Measurements from ENCODE around the gene GZMB. TPM values are rescaled to one million over a fixed set of nuclear protein-coding genes. Genes with fewer than 3 reads are reported as not detected.
A peak's percentile ranks its signal among the peaks of the same experiment; 100 is the strongest.

GZMB gene
- total and polyA plus RNA-seq, 2 of the 13 experiments (the other 11 are each of a cell fraction or from before 2014, with no cell fraction given), result 0.12 TPM; not detected in 1

DNA sequence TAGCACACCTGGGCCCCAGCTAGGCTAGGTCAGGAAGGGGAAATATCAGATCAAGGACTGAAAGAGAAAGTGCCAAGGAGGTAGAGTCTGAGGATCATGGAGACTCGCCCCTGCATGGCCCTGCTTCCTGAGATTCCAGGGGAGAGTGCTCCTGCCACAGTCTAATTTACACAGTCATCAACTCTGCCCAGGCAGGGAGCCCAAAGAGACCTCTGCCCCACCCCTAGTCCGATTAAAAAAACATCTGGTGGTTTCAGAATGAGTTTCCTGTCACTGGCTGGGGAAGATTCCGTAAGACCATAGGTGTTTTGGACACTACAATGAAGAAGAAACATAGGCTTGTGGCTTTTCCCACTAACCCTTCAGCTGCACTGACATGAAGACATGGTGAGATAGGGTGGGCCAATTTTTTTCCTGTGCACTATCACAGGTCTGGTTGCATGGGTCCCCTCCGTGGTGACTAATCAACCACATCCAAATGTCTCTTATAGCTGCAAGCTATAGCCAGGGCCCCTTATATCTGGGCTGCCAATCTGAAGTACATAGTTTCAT is 31.5 kb upstream of the GZMB start:
- ChIA-PET POLR2A (no interaction called here), CTCF (ENCODE audit: low intra/inter-chr PET ratio, low total read pairs) (no interaction called here)
- Histone ChIP-seq H2AFZ (ENCODE audit: low read length) (no peak overlapping the region), H3K27ac (ENCODE audit: extremely low read length, insufficient read depth, low read length) (no peak overlapping the region), H3K27me3 (ENCODE audit: control insufficient read depth in 1 of 2, insufficient read depth in 2 of 2, low read length in 2 of 2) (no peaks in the 10 kb centered on the region; a peak in 1 of 5 replicates), H3K4me1 (ENCODE audit: insufficient read depth, low read length) (no peaks in the 10 kb centered on the region), H4K20me1 (ENCODE audit: insufficient read depth, low read length) (no peaks in the 10 kb centered on the region), H3K9ac (ENCODE audit: insufficient read depth, low read depth, low read length) (no peak overlapping the region), H3K36me3 (replicated peaks in 1 of 2; ENCODE audit: control insufficient read depth in 1 of 2, insufficient read depth in 2 of 2, low read length in 2 of 2) (no peaks in the 10 kb centered on the region), H3K4me3 (replicated peaks in 1 of 3; ENCODE audit: insufficient read depth in 1 of 3, low read depth in 2 of 3, low read length in 3 of 3) (no peak overlapping the region), H3K9me3 (ENCODE audit: low read length) (no peaks in the 10 kb centered on the region), H3K4me2 (ENCODE audit: low read depth, low read length) (no peak overlapping the region), H3K79me2 (ENCODE audit: insufficient read depth, low read length) (no peaks in the 10 kb centered on the region)
- FAIRE-seq (no peak), ATAC-seq (peak; percentile 18; the same call in 2 of the 3 replicates), DNase-seq (ENCODE audit: low spot score) (no peak)
- in situ Hi-C loops (cut with HindIII; ENCODE audit: extremely low pct_ligation_motif_present, low pct_unique_long_range_greater_than_20kb), result no loop called here
- BruUV-seq (replicated peaks), result no TSS peak
- intact Hi-C loops (cut with micrococcal nuclease; ENCODE audit: unreplicated experiment), result no loop called here
- 4% methylated on average over 4 of the region's 4 CpGs for WGBS (ENCODE audit: low lambda C conversion rate)
- TF ChIP-seq ZNF382 (CRISPR knock-in tag; IDR thresholded peaks at IDR 0.05; ENCODE audit: borderline replicate concordance) (no peak), ZNF343 (CRISPR knock-in tag; IDR thresholded peaks at IDR 0.05) (no peak), GTF2F1 (IDR thresholded peaks at IDR 0.05; ENCODE audit: low read length) (no peak), ZNF513 (CRISPR knock-in tag; conservative IDR thresholded peaks at IDR 0.05) (no peak)

DNA sequence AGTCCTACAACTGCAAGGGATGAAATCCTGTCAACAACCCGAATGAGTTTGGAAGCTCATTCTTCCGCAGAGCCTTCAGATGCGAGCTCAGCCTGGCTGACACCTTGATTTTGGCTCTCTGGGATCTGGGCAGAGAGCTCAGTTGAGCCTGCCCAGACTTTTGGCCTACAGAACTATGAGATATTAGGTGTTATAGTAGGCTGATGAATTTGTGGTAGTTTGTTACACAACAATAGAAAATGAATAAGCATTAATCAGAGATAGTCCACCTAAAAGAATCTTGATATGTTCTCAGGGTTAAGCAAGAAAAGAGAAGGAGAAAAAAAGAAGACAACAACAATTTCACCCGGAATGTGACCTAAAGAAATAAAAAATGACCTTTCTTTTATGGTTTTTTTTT is 30.4 kb upstream of the GZMB start:
- no peak for ATAC-seq
- DNase-seq (ENCODE audit: low spot score), result no peak
- in situ Hi-C loops (cut with HindIII; ENCODE audit: extremely low pct_ligation_motif_present, low pct_unique_long_range_greater_than_20kb) (no loop called here), intact Hi-C loops (cut with micrococcal nuclease; ENCODE audit: unreplicated experiment) (no loop called here)
- H4K20me1 ChIP-seq (ENCODE audit: insufficient read depth, low read length), result no peaks in the 10 kb centered on the region
- no peak overlapping the region for H3K27ac ChIP-seq (ENCODE audit: extremely low read length, insufficient read depth, low read length)
- H3K4me3 ChIP-seq (replicated peaks in 1 of 3; ENCODE audit: insufficient read depth in 1 of 3, low read depth in 2 of 3, low read length in 3 of 3), result no peak overlapping the region
- BruUV-seq (replicated peaks), result no TSS peak
- no peaks in the 10 kb centered on the region for H3K36me3 ChIP-seq (replicated peaks in 1 of 2; ENCODE audit: control insufficient read depth in 1 of 2, insufficient read depth in 2 of 2, low read length in 2 of 2)
- H2AFZ ChIP-seq (ENCODE audit: low read length), result no peak overlapping the region
- FAIRE-seq, result no peak
- H3K4me1 ChIP-seq (ENCODE audit: insufficient read depth, low read length), result no peaks in the 10 kb centered on the region
- no peaks in the 10 kb centered on the region; a peak in 1 of 5 replicates for H3K27me3 ChIP-seq (ENCODE audit: control insufficient read depth in 1 of 2, insufficient read depth in 2 of 2, low read length in 2 of 2)
- no peaks in the 10 kb centered on the region for H3K79me2 ChIP-seq (ENCODE audit: insufficient read depth, low read length)
- TF ChIP-seq MLLT10 (CRISPR knock-in tag; IDR thresholded peaks at IDR 0.05) (0 out of 2 replicates have a peak, but pooled peaks have one; percentile 18), HNRNPK (IDR thresholded peaks at IDR 0.05; ENCODE audit: low read depth, low read length, poor library complexity, severe bottlenecking) (no peak)
- 25% methylated on average over 4 of the region's 4 CpGs for WGBS (ENCODE audit: low lambda C conversion rate)
- ChIA-PET POLR2A (no interaction called here), CTCF (ENCODE audit: low intra/inter-chr PET ratio, low total read pairs) (no interaction called here)
- no peak overlapping the region for H3K9ac ChIP-seq (ENCODE audit: insufficient read depth, low read depth, low read length)
- H3K4me2 ChIP-seq (ENCODE audit: low read depth, low read length), result no peak overlapping the region
- H3K9me3 ChIP-seq (ENCODE audit: low read length), result no peaks in the 10 kb centered on the region
